Kidney epithelial cell (primary cell): ENCODE results near the gene CDKAL1. TPM values are rescaled to one million over a fixed set of nuclear protein-coding genes. Genes with fewer than 3 reads are reported as not detected.
"Not testable (repeated sequence)": the region's sequence is repeated elsewhere in the genome, so short reads cannot be mapped to it uniquely, and the experiment has no call there.

Experiments used
- DNase-seq: peaks from one replicate; pipeline ENCODE4 v3.0.0-alpha.2; 2010; ENCODE audit warnings: low read depth
- H3K27me3 ChIP-seq: 2 replicates; pipeline ENCODE4 v1.6.0; 2011; ENCODE audit warnings: low read length; ENCODE audit not compliant: control insufficient read depth, insufficient read depth
- H3K36me3 ChIP-seq: 2 replicates; pipeline ENCODE4 v1.5.1; 2011; ENCODE audit warnings: low read length; ENCODE audit not compliant: control insufficient read depth, insufficient read depth
- H3K4me3 ChIP-seq: 2 replicates; pipeline ENCODE4 v1.5.1; 2011; ENCODE audit warnings: low read depth, mild to moderate bottlenecking, control low read depth, low read length
- total RNA-seq: library from RNA; depleted of rRNA; stranded (reverse); fragments of >200 nt; gene quantifications from 2 replicates; pipeline ENCODE4 v1.2.3, GENCODE V29; 2015
- TF ChIP-seq, protein P1 (sequence below): IDR thresholded peaks from 2 replicates; pipeline ENCODE4 v1.5.1; 2011; ENCODE audit warnings: mild to moderate bottlenecking, moderate library complexity, low read length, control low read depth, inconsistent platforms; ENCODE audit not compliant: insufficient read depth, poor library complexity, severe bottlenecking

CDKAL1 gene
- total RNA-seq, 1 donor from 2014 or later = 15.0 TPM

DNA sequence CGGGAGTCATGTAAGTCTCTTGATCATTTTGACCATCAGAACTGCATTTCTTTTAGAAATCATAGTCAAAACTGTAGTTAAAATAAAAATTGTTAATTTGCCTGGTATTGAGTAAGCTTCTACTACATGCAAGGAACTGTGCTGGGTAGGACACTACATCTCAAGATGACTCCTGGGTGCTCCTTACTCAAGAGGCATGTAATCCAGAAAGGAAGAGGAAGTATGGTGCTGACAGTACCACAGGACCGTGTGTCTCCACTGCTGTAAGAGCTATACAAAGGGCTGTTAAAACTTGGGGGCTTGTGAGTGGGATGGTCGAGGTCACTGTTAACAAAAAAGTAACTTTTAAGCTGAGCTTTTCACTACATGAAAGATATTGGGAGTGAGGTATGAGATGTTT is 551.0 kb downstream of the CDKAL1 start:
- H3K4me3 ChIP-seq = no peak overlapping the region
- H3K36me3 ChIP-seq = no peaks in the 10 kb centered on the region
- H3K27me3 ChIP-seq = no peaks in the 10 kb centered on the region
- DNase-seq = no peak
- TF ChIP-seq, protein P1, sequence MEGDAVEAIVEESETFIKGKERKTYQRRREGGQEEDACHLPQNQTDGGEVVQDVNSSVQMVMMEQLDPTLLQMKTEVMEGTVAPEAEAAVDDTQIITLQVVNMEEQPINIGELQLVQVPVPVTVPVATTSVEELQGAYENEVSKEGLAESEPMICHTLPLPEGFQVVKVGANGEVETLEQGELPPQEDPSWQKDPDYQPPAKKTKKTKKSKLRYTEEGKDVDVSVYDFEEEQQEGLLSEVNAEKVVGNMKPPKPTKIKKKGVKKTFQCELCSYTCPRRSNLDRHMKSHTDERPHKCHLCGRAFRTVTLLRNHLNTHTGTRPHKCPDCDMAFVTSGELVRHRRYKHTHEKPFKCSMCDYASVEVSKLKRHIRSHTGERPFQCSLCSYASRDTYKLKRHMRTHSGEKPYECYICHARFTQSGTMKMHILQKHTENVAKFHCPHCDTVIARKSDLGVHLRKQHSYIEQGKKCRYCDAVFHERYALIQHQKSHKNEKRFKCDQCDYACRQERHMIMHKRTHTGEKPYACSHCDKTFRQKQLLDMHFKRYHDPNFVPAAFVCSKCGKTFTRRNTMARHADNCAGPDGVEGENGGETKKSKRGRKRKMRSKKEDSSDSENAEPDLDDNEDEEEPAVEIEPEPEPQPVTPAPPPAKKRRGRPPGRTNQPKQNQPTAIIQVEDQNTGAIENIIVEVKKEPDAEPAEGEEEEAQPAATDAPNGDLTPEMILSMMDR = no peak

DNA sequence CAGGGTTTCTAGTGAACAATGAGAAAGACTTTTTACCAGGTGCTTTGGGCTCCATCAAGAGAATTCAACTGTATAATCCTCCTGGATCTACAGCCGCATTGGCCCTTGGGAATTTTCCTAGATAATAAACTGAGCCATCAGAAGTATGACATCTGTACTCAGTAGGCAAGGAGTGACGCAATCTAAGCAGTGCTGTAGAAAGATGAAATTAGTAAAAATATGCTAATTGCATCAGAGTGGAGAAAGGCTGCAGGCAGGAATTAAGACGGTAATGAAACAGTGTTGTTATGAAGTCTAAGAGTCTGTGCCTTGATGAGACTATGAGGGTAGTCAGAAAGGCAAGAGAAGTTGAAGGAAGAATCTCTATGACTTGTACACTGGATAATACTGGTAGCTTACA is 551.4 kb downstream of the CDKAL1 start:
- no peaks in the 10 kb centered on the region for H3K27me3 ChIP-seq
- DNase-seq = no peak
- no peaks in the 10 kb centered on the region for H3K36me3 ChIP-seq
- H3K4me3 ChIP-seq = no peak overlapping the region
- TF ChIP-seq, protein P1 = no peak

GRCh38 chr6:21087188-21087587 is 552.9 kb downstream of the CDKAL1 start:
- H3K4me3 ChIP-seq = no peak overlapping the region
- no peaks in the 10 kb centered on the region for H3K36me3 ChIP-seq
- no peaks in the 10 kb centered on the region for H3K27me3 ChIP-seq
- TF ChIP-seq, protein P1 = no peak
- no peak for DNase-seq

- Histone ChIP-seq H3K36me3 (no peaks in the 10 kb centered on the region), H3K27me3 (no peaks in the 10 kb centered on the region), H3K4me3 (no peak overlapping the region)
- DNase-seq = no peak
- TF ChIP-seq, protein P1 = no peak
Observed at GRCh38 chr6:21091411-21091810, 557.2 kb downstream of the CDKAL1 start.

DNA sequence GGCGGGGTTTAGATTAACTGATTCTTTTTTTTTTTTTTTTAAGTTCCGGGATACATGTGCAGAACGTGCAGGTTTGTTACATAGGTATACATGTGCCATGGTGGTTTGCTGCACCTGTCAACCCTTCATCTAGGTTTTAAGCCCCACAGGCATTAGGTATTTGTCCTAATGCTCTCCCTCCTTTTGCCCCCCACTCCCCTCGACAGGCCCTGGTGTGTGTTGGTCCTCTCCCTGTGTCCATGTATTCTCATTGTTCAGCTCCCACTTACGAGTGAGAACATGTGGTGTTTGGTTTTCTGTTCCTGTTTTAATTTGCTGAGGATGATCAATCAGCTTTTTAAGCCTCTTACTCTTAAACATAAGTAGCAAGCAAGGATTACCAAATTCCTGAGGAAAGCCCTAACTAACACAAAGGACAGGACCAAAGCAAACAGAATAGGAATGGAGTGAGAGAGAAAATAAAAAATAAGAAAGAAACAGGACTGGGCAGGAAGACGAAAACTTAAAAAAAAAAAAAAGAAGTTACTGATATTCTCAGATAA is 558.0 kb downstream of the CDKAL1 start:
- not testable (repeated sequence) for H3K36me3 ChIP-seq, DNase-seq, H3K4me3 ChIP-seq, H3K27me3 ChIP-seq

DNA sequence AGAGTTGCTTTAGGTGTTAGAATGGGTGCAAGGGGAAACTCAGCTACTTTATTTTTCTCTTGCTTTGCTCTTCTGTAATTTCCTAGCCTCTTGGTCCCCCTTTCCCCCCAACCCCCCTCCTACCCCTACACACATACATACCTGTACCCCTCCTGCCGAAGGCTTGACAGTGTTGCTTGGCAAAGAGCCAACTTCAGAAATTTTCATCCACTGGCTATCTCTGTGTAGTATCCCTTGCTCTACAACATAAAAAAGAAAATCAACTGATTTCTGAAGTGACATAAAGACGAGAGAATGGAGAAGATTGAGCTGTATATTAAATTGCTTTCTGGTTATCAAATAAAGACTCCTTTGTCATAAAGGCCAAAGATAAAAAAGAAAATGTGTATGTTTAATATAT is 561.2 kb downstream of the CDKAL1 start:
- Histone ChIP-seq H3K27me3 (no peaks in the 10 kb centered on the region), H3K4me3 (no peak overlapping the region)
- TF ChIP-seq, protein P1 = no peak

GRCh38 chr6:21098134-21098533 is 563.9 kb downstream of the CDKAL1 start:
- H3K27me3 ChIP-seq = no peaks in the 10 kb centered on the region
- no peaks in the 10 kb centered on the region for H3K36me3 ChIP-seq
- TF ChIP-seq, protein P1 = no peak
- H3K4me3 ChIP-seq = no peak overlapping the region
- no peak for DNase-seq

More for the DNA sequence above, 561.2 kb downstream of the CDKAL1 start:
- no peak for DNase-seq
- no peaks in the 10 kb centered on the region for H3K36me3 ChIP-seq
